DMS53 treated with DMSO at 0.1 percent for 48 hours (cell line): ENCODE data around the gene AK8.

Experiments
- DNase-seq: peaks from one replicate; lab custom pipeline; 2025; ENCODE audit not compliant: unreplicated experiment; lab: John Stamatoyannopoulos, UW

AK8 gene

GRCh38 chr9:132861666-132862065 lies 16.4 kb downstream of the AK8 start:
- no peak for DNase-seq

- DNase-seq: no peak
Observed at GRCh38 chr9:132858751-132859150, 19.3 kb downstream of the AK8 start.

GRCh38 chr9:132857616-132858342 lies 20.3 kb downstream of the AK8 start:
- no peak for DNase-seq

GRCh38 chr9:132857031-132857430 lies 21.1 kb downstream of the AK8 start:
- no peak for DNase-seq

- no peak for DNase-seq
Observed at GRCh38 chr9:132855904-132856303, 22.2 kb downstream of the AK8 start.

- DNase-seq: no peak
Observed at GRCh38 chr9:132854832-132855231, 23.3 kb downstream of the AK8 start.

GRCh38 chr9:132853482-132853881 lies 24.6 kb downstream of the AK8 start:
- DNase-seq: no peak

GRCh38 chr9:132849185-132849706 lies 28.8 kb downstream of the AK8 start:
- DNase-seq: peak; percentile 20

GRCh38 chr9:132846918-132847515 lies 31.1 kb downstream of the AK8 start:
- no peak for DNase-seq

- no peak for DNase-seq
Observed at GRCh38 chr9:132846109-132846917, 31.8 kb downstream of the AK8 start.

GRCh38 chr9:132842124-132843044 lies 35.7 kb downstream of the AK8 start:
- no peak for DNase-seq

- DNase-seq: no peak
Observed at GRCh38 chr9:132840980-132841379, 37.1 kb downstream of the AK8 start.

GRCh38 chr9:132838291-132838690 lies 39.8 kb downstream of the AK8 start:
- no peak for DNase-seq

GRCh38 chr9:132837501-132838286 lies 40.4 kb downstream of the AK8 start:
- DNase-seq: no peak

- DNase-seq: no peak
Observed at GRCh38 chr9:132834343-132834742, 43.7 kb downstream of the AK8 start.

GRCh38 chr9:132833550-132834121 lies 44.4 kb downstream of the AK8 start:
- no peak for DNase-seq

GRCh38 chr9:132832171-132832881 lies 45.8 kb downstream of the AK8 start:
- no peak for DNase-seq

- no peak for DNase-seq
Observed at GRCh38 chr9:132828201-132828770, 49.8 kb downstream of the AK8 start.

- DNase-seq: no peak
Observed at GRCh38 chr9:132827366-132827765, 50.7 kb downstream of the AK8 start.
